CD14-positive monocyte (primary cell): Measurements from ENCODE around the gene PDE4C. TPM values are rescaled to one million over a fixed set of nuclear protein-coding genes. Genes with fewer than 3 reads are reported as not detected.
A peak's percentile ranks its signal among the peaks of the same experiment; 100 is the strongest.

ENCODE experiments used
- DNase-seq, 3 donors: peaks; one replicate each; pipeline ENCODE4 v3.0.0-alpha.2; 2011 to 2022
- H2AFZ ChIP-seq: 2 replicates; pipeline ENCODE4 v1.6.0; 2012; ENCODE audit warnings: mild to moderate bottlenecking, low read depth, low read length, inconsistent platforms; ENCODE audit not compliant: insufficient read depth, poor library complexity, severe bottlenecking
- H3K27ac ChIP-seq, 2 donors: 1 replicate in 1 of 2; 2 replicates in 1 of 2; pipeline ENCODE4 v1.5.1; 2012 to 2013; ENCODE audit warnings: low read length in 2 of 2, control low read depth in 1 of 2, inconsistent platforms in 1 of 2, low read depth in 1 of 2, mild to moderate bottlenecking in 1 of 2
- H3K27me3 ChIP-seq, 2 donors: one replicate each; pipeline versions ENCODE4 v1.6.0 to v1.6.1; 2011 to 2013; ENCODE audit warnings: low read length in 2 of 2; ENCODE audit not compliant: control insufficient read depth in 2 of 2, insufficient read depth in 2 of 2
- H3K36me3 ChIP-seq, 2 donors: replicated peaks in 1 of 2; 1 replicate in 1 of 2; 2 replicates in 1 of 2; pipeline versions ENCODE4 v1.5.1 to v1.6.1; 2012 to 2013; ENCODE audit warnings: low read length in 2 of 2, control low read depth in 1 of 2, inconsistent platforms in 1 of 2, mild to moderate bottlenecking in 1 of 2; ENCODE audit not compliant: insufficient read depth in 2 of 2, control insufficient read depth in 1 of 2
- H3K4me1 ChIP-seq, 2 donors: 1 replicate in 1 of 2; 2 replicates in 1 of 2; pipeline versions ENCODE4 v1.5.1 to v1.6.1; 2012 to 2013; ENCODE audit warnings: low read length in 2 of 2, control low read depth in 1 of 2, inconsistent platforms in 1 of 2, mild to moderate bottlenecking in 1 of 2, moderate library complexity in 1 of 2; ENCODE audit not compliant: insufficient read depth in 2 of 2, control insufficient read depth in 1 of 2
- H3K4me2 ChIP-seq: replicated peaks from 2 replicates; pipeline ENCODE3; 2012; ENCODE audit warnings: low read length, moderate library complexity, mild to moderate bottlenecking; ENCODE audit not compliant: poor library complexity, severe bottlenecking; ENCODE audit errors: extremely low read depth
- H3K4me3 ChIP-seq, 3 experiments: fragments of 200-600 bp in 1 of 3; sonication (generic) in 1 of 3; replicated peaks in 1 of 3; 1 replicate in 2 of 3; 2 replicates in 1 of 3; pipeline ENCODE4 v1.5.1; 2011 to 2013; ENCODE audit warnings: low read length in 3 of 3, mild to moderate bottlenecking in 3 of 3, control low read depth in 2 of 3, low read depth in 2 of 3, inconsistent platforms in 1 of 3, moderate library complexity in 1 of 3
- H3K79me2 ChIP-seq: 2 replicates; pipeline ENCODE4 v1.6.0; 2012; ENCODE audit warnings: mild to moderate bottlenecking, control low read depth, inconsistent platforms, low read length, moderate library complexity; ENCODE audit not compliant: insufficient read depth
- H3K9ac ChIP-seq: 2 replicates; pipeline ENCODE4 v1.6.0; 2017; ENCODE audit warnings: low read length, mild to moderate bottlenecking; ENCODE audit not compliant: insufficient read depth, poor library complexity, severe bottlenecking
- H3K9me3 ChIP-seq, 2 donors: replicated peaks in 1 of 2; 1 replicate in 1 of 2; 2 replicates in 1 of 2; pipeline versions ENCODE4 v1.5.1 to v1.6.1; 2012 to 2013; ENCODE audit warnings: low read length in 2 of 2, control low read depth in 1 of 2; ENCODE audit not compliant: control insufficient read depth in 1 of 2, insufficient read depth in 1 of 2
- H4K20me1 ChIP-seq: 2 replicates; pipeline ENCODE4 v1.6.0; 2012; ENCODE audit warnings: mild to moderate bottlenecking, low read length, control low read depth, moderate library complexity; ENCODE audit not compliant: insufficient read depth
- H3K27ac Mint-ChIP-seq, 7 donors: one replicate each; pipeline ENCODE4 v1.8.0; 2020; ENCODE audit warnings: mild to moderate bottlenecking in 7 of 7, mixed read lengths in 7 of 7, moderate library complexity in 6 of 7, inconsistent platforms in 2 of 7
- H3K27me3 Mint-ChIP-seq, 3 donors: one replicate each; pipeline ENCODE4 v1.8.0; 2021 to 2022; ENCODE audit warnings: low read depth in 3 of 3, mild to moderate bottlenecking in 3 of 3, mixed read lengths in 3 of 3, moderate library complexity in 3 of 3, inconsistent platforms in 1 of 3
- H3K36me3 Mint-ChIP-seq, 2 donors: one replicate each; pipeline ENCODE4 v1.8.0; 2020; ENCODE audit warnings: mixed read lengths in 2 of 2, inconsistent platforms in 1 of 2, mild to moderate bottlenecking in 1 of 2
- H3K4me1 Mint-ChIP-seq: one replicate; pipeline ENCODE4 v1.8.0; 2020; ENCODE audit warnings: mild to moderate bottlenecking, mixed read lengths
- H3K4me3 Mint-ChIP-seq, 2 donors: one replicate each; pipeline ENCODE4 v1.8.0; 2020; ENCODE audit warnings: mild to moderate bottlenecking in 2 of 2, mixed read lengths in 2 of 2, moderate library complexity in 1 of 2
- H3K9me3 Mint-ChIP-seq, 7 donors: one replicate each; pipeline ENCODE4 v1.8.0; 2020 to 2022; ENCODE audit warnings: mixed read lengths in 7 of 7, mild to moderate bottlenecking in 6 of 7, moderate library complexity in 6 of 7, inconsistent platforms in 2 of 7
- WGBS: methylation state at CpG from one replicate; pipeline ENCODE4 v1.1.5; 2013; ENCODE audit warnings: missing lambda C conversion rate; ENCODE audit not compliant: insufficient coverage; 5-methylcytosine and 5-hydroxymethylcytosine counted together
- intact Hi-C, 2 donors: fragments of 100-400 bp; cut with micrococcal nuclease; formaldehyde crosslinking; loops; one replicate each; pipeline versions ENCODE4 v1.15.0 to v1.15.1; 2023
- polyA plus RNA-seq, 3 donors: library from polyadenylated mRNA; depleted of rRNA in 1 of 3; unstranded in 2 of 3; stranded (reverse) in 1 of 3; fragments of 300-500 nt in 2 of 3; fragments of >200 nt in 1 of 3; fragmentation: Illumina TruSeq in 2 of 3; gene quantifications; 1 replicate in 2 of 3; 2 replicates in 1 of 3; pipeline ENCODE4 v1.2.3, GENCODE V29; 2012 to 2021
- TF ChIP-seq, protein P1 (sequence below): fragments of 200-600 bp; IDR thresholded peaks from one replicate; pipeline ENCODE4 v1.8.0; 2022; ENCODE audit warnings: antibody characterized with exemption, mild to moderate bottlenecking

The PDE4C gene
- polyA plus RNA-seq, 3 donors, result not detected

DNA sequence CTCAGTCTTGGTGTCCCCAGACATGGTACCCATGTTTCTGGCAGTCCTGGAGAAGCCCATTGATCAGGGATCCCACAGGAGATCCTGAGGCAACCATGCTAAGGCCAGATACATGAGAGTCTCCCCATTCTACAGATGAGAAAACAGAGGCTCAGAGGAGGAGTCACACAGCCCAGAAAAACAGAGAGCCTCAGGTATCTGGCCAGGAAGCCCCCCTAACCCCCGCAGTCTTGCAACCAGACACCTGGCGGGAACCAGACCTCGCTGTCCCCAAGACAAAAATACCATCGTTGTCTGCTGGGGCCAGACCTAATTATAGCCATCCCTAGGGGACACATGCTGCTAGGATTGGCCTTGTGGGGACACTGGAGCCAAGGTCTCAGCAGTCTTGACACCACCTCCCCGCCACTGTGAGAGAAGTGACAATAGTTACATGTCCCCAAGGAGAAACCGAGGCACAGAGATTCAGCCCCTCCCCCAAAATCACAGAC, 1.6 kb upstream of the PDE4C start:
- H3K27ac ChIP-seq, result no peak overlapping the region
- H3K27ac Mint-ChIP-seq, result no peak overlapping the region
- intact Hi-C loops, result no loop called here

DNA sequence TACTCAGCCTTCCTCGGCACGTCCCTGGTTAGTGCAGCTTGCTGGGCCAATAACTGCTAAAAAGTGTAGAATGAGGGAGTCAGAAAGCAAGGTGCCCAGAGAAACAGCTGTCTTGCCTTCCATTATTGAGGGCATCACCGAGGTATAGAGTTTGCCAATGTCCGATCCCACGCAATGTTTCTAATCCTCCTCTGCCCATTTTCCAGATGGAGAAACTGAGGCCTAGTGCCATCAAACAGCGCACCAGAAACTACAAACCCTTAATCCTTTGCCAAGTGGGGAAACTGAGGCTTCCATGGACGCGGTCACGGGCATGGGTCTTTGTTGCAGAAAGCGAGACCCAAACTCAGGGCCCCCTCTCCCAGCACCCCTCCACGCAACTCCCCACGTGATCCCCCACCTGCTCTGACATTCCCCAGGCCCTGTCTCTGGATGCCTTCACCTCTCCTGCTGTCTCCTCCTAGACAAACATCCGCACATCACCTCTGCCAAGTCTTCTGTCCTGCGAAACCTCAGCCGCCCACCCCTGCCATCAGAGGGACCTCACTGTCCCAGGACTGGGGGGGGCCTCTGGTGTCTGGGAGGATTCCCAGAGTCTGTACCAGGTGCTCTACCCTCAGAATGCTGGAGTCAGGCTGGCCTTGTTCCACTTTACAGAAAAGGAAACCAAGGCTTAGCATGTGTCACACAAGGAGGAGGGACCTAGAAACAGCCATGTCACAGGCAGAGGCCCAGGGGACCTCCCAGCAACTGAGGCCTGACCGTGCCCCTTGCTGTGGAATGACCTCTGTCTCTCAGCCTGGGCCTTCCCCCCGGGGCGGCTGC, 930 bp upstream of the PDE4C start:
- no peaks in the 10 kb centered on the region for H3K36me3 ChIP-seq
- no peaks in the 10 kb centered on the region for H3K79me2 ChIP-seq
- H3K4me1 ChIP-seq, result peaks cover 14 to 33% of the 10 kb centered on the region in 2 donors
- Mint-ChIP-seq H3K4me3 (peak overlapping the region in 1 of 2 donors; percentile 95), H3K4me1 (peaks cover 28% of the 10 kb centered on the region), H3K27ac (no peak overlapping the region), H3K27me3 (peaks cover 43 to 70% (median 67%) of the 10 kb centered on the region in 3 donors), H3K36me3 (peaks cover 0 to 6% of the 10 kb centered on the region in 2 donors), H3K9me3 (peaks cover 0 to 13% (median 5%) of the 10 kb centered on the region in 7 donors)
- WGBS, result 93% methylated on average over 16 of the region's 18 CpGs
- intact Hi-C loops, result no loop called here
- H4K20me1 ChIP-seq, result no peaks in the 10 kb centered on the region
- H3K27me3 ChIP-seq, result peaks cover 21 to 53% of the 10 kb centered on the region in 2 donors
- no peak overlapping the region for H3K27ac ChIP-seq
- H3K9ac ChIP-seq, result no peak overlapping the region
- TF ChIP-seq, protein P1, sequence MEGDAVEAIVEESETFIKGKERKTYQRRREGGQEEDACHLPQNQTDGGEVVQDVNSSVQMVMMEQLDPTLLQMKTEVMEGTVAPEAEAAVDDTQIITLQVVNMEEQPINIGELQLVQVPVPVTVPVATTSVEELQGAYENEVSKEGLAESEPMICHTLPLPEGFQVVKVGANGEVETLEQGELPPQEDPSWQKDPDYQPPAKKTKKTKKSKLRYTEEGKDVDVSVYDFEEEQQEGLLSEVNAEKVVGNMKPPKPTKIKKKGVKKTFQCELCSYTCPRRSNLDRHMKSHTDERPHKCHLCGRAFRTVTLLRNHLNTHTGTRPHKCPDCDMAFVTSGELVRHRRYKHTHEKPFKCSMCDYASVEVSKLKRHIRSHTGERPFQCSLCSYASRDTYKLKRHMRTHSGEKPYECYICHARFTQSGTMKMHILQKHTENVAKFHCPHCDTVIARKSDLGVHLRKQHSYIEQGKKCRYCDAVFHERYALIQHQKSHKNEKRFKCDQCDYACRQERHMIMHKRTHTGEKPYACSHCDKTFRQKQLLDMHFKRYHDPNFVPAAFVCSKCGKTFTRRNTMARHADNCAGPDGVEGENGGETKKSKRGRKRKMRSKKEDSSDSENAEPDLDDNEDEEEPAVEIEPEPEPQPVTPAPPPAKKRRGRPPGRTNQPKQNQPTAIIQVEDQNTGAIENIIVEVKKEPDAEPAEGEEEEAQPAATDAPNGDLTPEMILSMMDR, result no peak
- no peak overlapping the region for H3K4me2 ChIP-seq
- H2AFZ ChIP-seq, result no peak overlapping the region
- peaks cover 0 to 4% of the 10 kb centered on the region in 2 donors for H3K9me3 ChIP-seq
- H3K4me3 ChIP-seq, result no peak overlapping the region
- DNase-seq, result no peak

More for the DNA sequence above, 1.6 kb upstream of the PDE4C start:
- no peaks in the 10 kb centered on the region for H3K36me3 ChIP-seq
- TF ChIP-seq, protein P1, result no peak
- no peak overlapping the region for H2AFZ ChIP-seq
- no peak overlapping the region for H3K4me2 ChIP-seq
- Mint-ChIP-seq H3K4me3 (peak overlapping the region in 1 of 2 donors; percentile 21), H3K9me3 (peaks cover 0 to 17% (median 8%) of the 10 kb centered on the region in 7 donors), H3K36me3 (peaks cover 0 to 6% of the 10 kb centered on the region in 2 donors), H3K27me3 (peaks cover 45 to 71% (median 70%) of the 10 kb centered on the region in 3 donors), H3K4me1 (peaks cover 31% of the 10 kb centered on the region)
- peaks cover 25 to 59% of the 10 kb centered on the region in 2 donors for H3K27me3 ChIP-seq
- 83% methylated on average over 4 of the region's 6 CpGs for WGBS
- no peaks in the 10 kb centered on the region for H3K79me2 ChIP-seq
- H3K9ac ChIP-seq, result no peak overlapping the region
- DNase-seq, result no peak
- no peaks in the 10 kb centered on the region for H4K20me1 ChIP-seq
- H3K4me3 ChIP-seq, result no peak overlapping the region
- peaks cover 14 to 33% of the 10 kb centered on the region in 2 donors for H3K4me1 ChIP-seq
- H3K9me3 ChIP-seq, result peaks cover 0 to 7% of the 10 kb centered on the region in 2 donors
